Hematopoietic multipotent progenitor cell (in vitro differentiated cells): Measurements from ENCODE around the gene HOXC6. TPM values are rescaled to one million over a fixed set of nuclear protein-coding genes. Genes with fewer than 3 reads are reported as not detected.
"Not testable (repeated sequence)": the region's sequence is repeated elsewhere in the genome, so short reads cannot be mapped to it uniquely, and the experiment has no call there.

ENCODE experiments used
- DNase-seq, 3 donors: peaks; one replicate each; pipeline ENCODE4 v3.0.0-alpha.2; 2011 to 2015; ENCODE audit warnings: low read depth in 2 of 3, low spot score in 2 of 3
- small RNA-seq: library from RNA; depleted of rRNA; stranded (forward); fragments of <200 nt; gene quantifications from one replicate; pipeline ENCODE3, GENCODE V24; 2012
- total RNA-seq: library from RNA; depleted of rRNA; stranded (reverse); fragments of >200 nt; gene quantifications from one replicate; pipeline ENCODE4 v1.2.3, GENCODE V29; 2012

Gene HOXC6
- total RNA-seq, 1 donor, result not detected

- not testable (repeated sequence) for DNase-seq
Measured at GRCh38 chr12:54077843-54078242, 49.6 kb downstream of the HOXC6 start.

- not testable (repeated sequence) for DNase-seq
Measured at GRCh38 chr12:54079115-54079514, 50.9 kb downstream of the HOXC6 start.

Small RNA genes lying within 50 kb of the gene (small RNA-seq; reads per million reads assigned to genes)
- gene HOXC5 (not detected), gene MIR196A2 (not detected), gene MIR615 (not detected)

Other genes starting within 250 kb of the HOXC6 start
- not detected for gene HOXC13, start 89.6 kb upstream of the HOXC6 start, total RNA-seq
- not detected for gene HOXC12, start 73.5 kb upstream of the HOXC6 start, total RNA-seq
- under 0.01 TPM for gene HOXC11, start 55.3 kb upstream of the HOXC6 start, total RNA-seq
- not detected for gene HOTAIR, start 53.5 kb upstream of the HOXC6 start, total RNA-seq
- not detected for gene HOXC10, start 43.3 kb upstream of the HOXC6 start, total RNA-seq
- not detected for gene HOXC9, start 28.3 kb upstream of the HOXC6 start, total RNA-seq
- gene HOXC8, start 19.5 kb upstream of the HOXC6 start, total RNA-seq, result under 0.01 TPM
- not detected for gene HOXC5, start 4.6 kb downstream of the HOXC6 start, total RNA-seq
- gene HOXC4, start 25.4 kb downstream of the HOXC6 start, total RNA-seq, result under 0.01 TPM
- 23.4 TPM for gene SMUG1, start 160.5 kb downstream of the HOXC6 start, total RNA-seq